GM19395 (cell line): ENCODE results near the gene POU2F1.
"Not testable (repeated sequence)": the region's sequence is repeated elsewhere in the genome, so short reads cannot be mapped to it uniquely, and the experiment has no call there.

Experiments used
- ATAC-seq: cut with Tn5 transposase; IDR thresholded peaks from one replicate; pipeline ENCODE4 v1.9.1; 2021; ENCODE audit warnings: mild to moderate bottlenecking, moderate library complexity; ENCODE audit not compliant: unreplicated experiment

The POU2F1 gene

GRCh38 chr1:167305059-167305705 lies 84.5 kb downstream of the POU2F1 start:
- ATAC-seq, result no peak

- ATAC-seq, result no peak
These were observed 85.1 kb downstream of the POU2F1 start for GRCh38 chr1:167305706-167306277.

GRCh38 chr1:167310732-167311131 lies 90.0 kb downstream of the POU2F1 start:
- ATAC-seq, result no peak

GRCh38 chr1:167312871-167313270 lies 92.2 kb downstream of the POU2F1 start:
- ATAC-seq, result no peak

GRCh38 chr1:167314671-167315070 lies 94.0 kb downstream of the POU2F1 start:
- ATAC-seq, result no peak

GRCh38 chr1:167317463-167317862 lies 96.8 kb downstream of the POU2F1 start:
- ATAC-seq, result no peak

- ATAC-seq, result not testable (repeated sequence)
These were observed 98.5 kb downstream of the POU2F1 start for GRCh38 chr1:167319206-167319605.

GRCh38 chr1:167322483-167322882 lies 101.8 kb downstream of the POU2F1 start:
- ATAC-seq, result no peak

- ATAC-seq, result no peak
These were observed 104.5 kb downstream of the POU2F1 start for GRCh38 chr1:167325151-167325550.

- ATAC-seq, result peak; percentile 6
These were observed 107.7 kb downstream of the POU2F1 start for GRCh38 chr1:167328306-167328815.

GRCh38 chr1:167328816-167329483 lies 108.3 kb downstream of the POU2F1 start:
- peak; percentile 75 for ATAC-seq

GRCh38 chr1:167330601-167331293 lies 110.1 kb downstream of the POU2F1 start:
- ATAC-seq, result peak; percentile 45

GRCh38 chr1:167331650-167332049 lies 111.0 kb downstream of the POU2F1 start:
- no peak for ATAC-seq

GRCh38 chr1:167332503-167332902 lies 111.8 kb downstream of the POU2F1 start:
- ATAC-seq, result no peak

GRCh38 chr1:167333124-167333523 lies 112.4 kb downstream of the POU2F1 start:
- no peak for ATAC-seq

- ATAC-seq, result no peak
These were observed 113.0 kb downstream of the POU2F1 start for GRCh38 chr1:167333703-167334102.

- no peak for ATAC-seq
These were observed 118.7 kb downstream of the POU2F1 start for GRCh38 chr1:167339405-167339804.

- peak; percentile 58 for ATAC-seq
These were observed 122.2 kb downstream of the POU2F1 start for GRCh38 chr1:167342846-167343245.

- ATAC-seq, result no peak
These were observed 123.4 kb downstream of the POU2F1 start for GRCh38 chr1:167344112-167344511.

GRCh38 chr1:167344615-167345385 lies 124.1 kb downstream of the POU2F1 start:
- ATAC-seq, result no peak

- ATAC-seq, result no peak
These were observed 124.7 kb downstream of the POU2F1 start for GRCh38 chr1:167345386-167345733.
